B cell (primary cell): ENCODE measurements around the gene SLC39A3. TPM values are rescaled to one million over a fixed set of nuclear protein-coding genes. Genes with fewer than 3 reads are reported as not detected.

Experiments
- ATAC-seq: fragments of 200-7000 bp; cut with Tn5 transposase; one replicate; pipeline ENCODE4 v1.10.0; 2021; ENCODE audit warnings: low read depth, mild to moderate bottlenecking, moderate number of reproducible peaks, moderate library complexity
- CTCF ChIA-PET: fragments of 350-600 bp; sonication (Branson Sonifier 250); formaldehyde crosslinking; loops from one replicate; lab custom pipeline; 2021; ENCODE audit warnings: antibody characterized with exemption, inconsistent platforms; lab: Charles Lee
- POLR2A ChIA-PET: fragments of 350-600 bp; sonication (Branson Sonifier 250); formaldehyde crosslinking; loops from one replicate; lab custom pipeline; 2021; ENCODE audit warnings: antibody characterized with exemption; lab: Charles Lee
- DNase-seq: peaks from one replicate; pipeline ENCODE4 v3.0.0; 2013
- H2AFZ ChIP-seq: 2 replicates; pipeline ENCODE4 v1.6.1; 2012; ENCODE audit warnings: mild to moderate bottlenecking, low read depth, low read length; ENCODE audit not compliant: insufficient read depth, poor library complexity, severe bottlenecking
- H3K27ac ChIP-seq, 2 donors: 1 replicate in 1 of 2; 2 replicates in 1 of 2; pipeline ENCODE4 v1.5.1; 2012 to 2013; ENCODE audit warnings: low read length in 2 of 2, mild to moderate bottlenecking in 2 of 2, moderate library complexity in 1 of 2
- H3K27me3 ChIP-seq, 4 experiments: fragments of 200-600 bp in 1 of 4; sonication (generic) in 1 of 4; replicated peaks in 1 of 4; 1 replicate in 2 of 4; 2 replicates in 2 of 4; pipeline versions ENCODE4 v1.6.1 to v1.7.0; 2013 to 2016; ENCODE audit warnings: low read length in 3 of 4, mild to moderate bottlenecking in 2 of 4, mixed read lengths in 1 of 4, moderate library complexity in 1 of 4; ENCODE audit not compliant: insufficient read depth in 4 of 4, control insufficient read depth in 3 of 4; ENCODE audit errors: control extremely low read depth in 1 of 4
- H3K36me3 ChIP-seq, 2 experiments: replicated peaks in 1 of 2; 1 replicate in 1 of 2; 2 replicates in 1 of 2; pipeline versions ENCODE4 v1.6.1 to v1.7.1; 2013; ENCODE audit warnings: low read length in 1 of 2; ENCODE audit not compliant: insufficient read depth in 2 of 2, control insufficient read depth in 1 of 2; ENCODE audit errors: control extremely low read depth in 1 of 2, extremely low read depth in 1 of 2
- H3K4me1 ChIP-seq, 2 donors: fragments of 200-600 bp in 1 of 2; sonication (generic) in 1 of 2; 1 replicate in 1 of 2; 2 replicates in 1 of 2; pipeline versions ENCODE4 v1.5.1 to v1.6.1; 2013 to 2017; ENCODE audit warnings: low read length in 2 of 2; ENCODE audit not compliant: control insufficient read depth in 2 of 2, insufficient read depth in 2 of 2
- H3K4me2 ChIP-seq: replicated peaks from 2 replicates; pipeline ENCODE3; 2012; ENCODE audit warnings: mild to moderate bottlenecking, low read depth, low read length; ENCODE audit not compliant: poor library complexity, severe bottlenecking
- H3K4me3 ChIP-seq, 5 experiments: fragments of 200-600 bp in 1 of 5; sonication (generic) in 1 of 5; 1 replicate in 3 of 5; 2 replicates in 2 of 5; pipeline versions ENCODE4 v1.5.1 to v1.7.0; 2011 to 2016; ENCODE audit warnings: low read length in 4 of 5, mild to moderate bottlenecking in 4 of 5, low read depth in 2 of 5, control low read depth in 1 of 5, moderate library complexity in 1 of 5; ENCODE audit not compliant: insufficient read depth in 1 of 5; ENCODE audit errors: control extremely low read depth in 1 of 5, extremely low read depth in 1 of 5
- H3K79me2 ChIP-seq: fragments of 200-600 bp; sonication (generic); one replicate; pipeline ENCODE4 v1.6.0; 2016; ENCODE audit warnings: low read length; ENCODE audit not compliant: control insufficient read depth, insufficient read depth
- H3K9ac ChIP-seq: fragments of 200-600 bp; sonication (generic); 2 replicates; pipeline ENCODE4 v1.6.1; 2017; ENCODE audit warnings: mild to moderate bottlenecking, low read length, moderate library complexity
- H3K9me3 ChIP-seq, 3 donors: one replicate each; pipeline versions ENCODE4 v1.6.1 to v1.7.1; 2013; ENCODE audit warnings: low read length in 2 of 3; ENCODE audit not compliant: control insufficient read depth in 2 of 3, insufficient read depth in 1 of 3; ENCODE audit errors: control extremely low read depth in 1 of 3
- H4K20me1 ChIP-seq: 2 replicates; pipeline ENCODE4 v1.6.0; 2012; ENCODE audit warnings: mild to moderate bottlenecking, low read length; ENCODE audit not compliant: insufficient read depth, control insufficient read depth, poor library complexity, severe bottlenecking
- H3K27ac Mint-ChIP-seq: one replicate; pipeline ENCODE4 v1.8.0; 2021; ENCODE audit warnings: mixed read lengths
- H3K27me3 Mint-ChIP-seq: one replicate; pipeline ENCODE4 v1.8.0; 2021; ENCODE audit warnings: mixed read lengths
- H3K4me1 Mint-ChIP-seq: one replicate; pipeline ENCODE4 v1.8.0; 2021; ENCODE audit warnings: mixed read lengths
- H3K4me3 Mint-ChIP-seq: one replicate; pipeline ENCODE4 v1.8.0; 2021; ENCODE audit warnings: mixed read lengths
- H3K9me3 Mint-ChIP-seq: one replicate; pipeline ENCODE4 v1.8.0; 2022; ENCODE audit warnings: mixed read lengths; ENCODE audit not compliant: insufficient read depth
- CTCF ChIP-seq: fragments of 200-600 bp; IDR thresholded peaks from one replicate; pipeline ENCODE4 v1.8.0; 2022; ENCODE audit warnings: antibody characterized with exemption, mild to moderate bottlenecking
- EZH2 ChIP-seq: IDR thresholded peaks from 2 replicates; pipeline ENCODE4 v1.6.1; 2012; ENCODE audit warnings: borderline replicate concordance, low read depth, mild to moderate bottlenecking, moderate library complexity, low read length; ENCODE audit not compliant: insufficient read depth, poor library complexity, severe bottlenecking
- WGBS: methylation state at CpG from one replicate; pipeline ENCODE4 v1.1.5; 2013; ENCODE audit warnings: missing lambda C conversion rate; ENCODE audit not compliant: insufficient coverage; 5-methylcytosine and 5-hydroxymethylcytosine counted together
- intact Hi-C: fragments of 100-400 bp; cut with micrococcal nuclease; formaldehyde crosslinking; loops from one replicate; pipeline ENCODE4 v1.10.0; 2022
- polyA plus RNA-seq: library from polyadenylated mRNA; depleted of rRNA; stranded (reverse); fragments of >200 nt; gene quantifications from 2 replicates; pipeline ENCODE4 v1.2.3, GENCODE V29; 2012
- total RNA-seq, 2 donors: library from RNA; stranded (reverse); fragments of 120-200 nt in 1 of 2; gene quantifications; 1 replicate in 1 of 2; 2 replicates in 1 of 2; pipeline versions ENCODE4 v1.2.3 to v1.2.4, GENCODE V29; 2013 to 2022

The SLC39A3 gene
- total and polyA plus RNA-seq, 2 donors (not counting 1 experiment from before 2014, with no cell fraction given), result 36.4 to 37.6 TPM

GRCh38 chr19:2782329-2782935, 42.6 kb upstream of the SLC39A3 start:
- Histone ChIP-seq H3K9ac (peak overlapping the region; percentile 96), H3K4me3 (peak overlapping the region; percentile 48 to 99 (median 93)), H3K27ac (peak overlapping the region; percentile 83 to 95), H3K36me3 (peaks cover 0 to 3% of the 10 kb centered on the region in 2 experiments), H3K9me3 (no peaks in the 10 kb centered on the region), H2AFZ (peak overlapping the region; percentile 77), H4K20me1 (peaks cover 10% of the 10 kb centered on the region), H3K4me1 (peaks cover 23 to 39% of the 10 kb centered on the region in 2 donors), H3K4me2 (peak overlapping the region; percentile 96), H3K27me3 (no peaks in the 10 kb centered on the region), H3K79me2 (peaks cover 78% of the 10 kb centered on the region)
- Mint-ChIP-seq H3K27me3 (no peaks in the 10 kb centered on the region), H3K4me3 (peak overlapping the region; percentile 91), H3K4me1 (peaks cover 55% of the 10 kb centered on the region), H3K27ac (peak overlapping the region; percentile 97), H3K9me3 (no peaks in the 10 kb centered on the region)
- DNase-seq (no peak), ATAC-seq (no peak)
- TF ChIP-seq CTCF, result no peak
- TF ChIP-seq EZH2, result no peak
- ChIA-PET CTCF (interaction anchor here (0.7 to 2.7 kb wide), 5 partner anchors 33 to 134 kb away, joined by 3 to 9 read pairs (median 4); partner anchors contain the start of genes GNG7 and ZNF555), POLR2A (interaction anchor here (0.5 to 1.5 kb wide), 3 partner anchors 81 to 775 kb away, joined by 3 to 6 read pairs (median 3); partner anchors contain the start of gene TIMM13)
- WGBS, result under 1% methylated on average over 18 of the region's 24 CpGs
- intact Hi-C loops, result no loop called here

DNA sequence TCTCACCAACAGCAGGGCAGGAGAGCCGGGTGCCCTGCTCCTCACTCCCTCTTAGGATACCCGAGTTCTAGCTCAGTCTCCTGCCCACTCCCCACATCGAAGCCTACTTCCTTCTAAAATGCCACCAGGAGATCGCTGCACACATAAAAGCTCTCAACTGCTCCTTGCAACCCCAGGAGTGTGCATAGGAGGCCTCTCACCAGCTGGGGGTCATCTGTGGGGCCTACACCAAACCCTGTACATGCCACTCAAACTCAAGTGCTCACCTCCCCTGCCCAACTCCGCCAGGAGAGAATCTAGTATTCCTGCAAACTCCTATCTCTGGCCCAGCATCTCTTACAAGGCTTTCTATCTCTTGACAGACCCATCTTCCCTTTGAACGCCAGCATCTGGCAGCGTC, 40.5 kb upstream of the SLC39A3 start:
- 94% methylated on average over 7 of the region's 7 CpGs for WGBS
- Histone ChIP-seq H4K20me1 (peaks cover 23% of the 10 kb centered on the region), H3K9me3 (no peaks in the 10 kb centered on the region), H3K79me2 (peaks cover 79% of the 10 kb centered on the region), H3K36me3 (peaks cover 0 to 3% of the 10 kb centered on the region in 2 experiments), H2AFZ (no peak overlapping the region), H3K9ac (no peak overlapping the region), H3K4me2 (no peak overlapping the region), H3K27ac (no peak overlapping the region), H3K4me1 (peaks cover 26 to 42% of the 10 kb centered on the region in 2 donors), H3K4me3 (no peak overlapping the region), H3K27me3 (no peaks in the 10 kb centered on the region)
- Mint-ChIP-seq H3K9me3 (no peaks in the 10 kb centered on the region), H3K4me3 (peak overlapping the region; percentile 11), H3K4me1 (peaks cover 55% of the 10 kb centered on the region), H3K27ac (peak overlapping the region; percentile 43), H3K27me3 (no peaks in the 10 kb centered on the region)
- intact Hi-C loops, result no loop called here
- no peak for TF ChIP-seq EZH2
- no peak for TF ChIP-seq CTCF
- ChIA-PET POLR2A (no interaction called here), CTCF (no interaction called here)
- ATAC-seq, result no peak
- no peak for DNase-seq
